SK-N-SH (cell line): ENCODE results near the gene PLXND1.

Experiments used
- EP300 ChIP-seq, 2 experiments: IDR thresholded peaks; 2 replicates each; pipeline versions ENCODE4 v1.4.0 to v1.6.1; 2012; ENCODE audit warnings: borderline replicate concordance in 1 of 2, low read depth in 1 of 2, low read length in 1 of 2
- EZH2phosphoT487 ChIP-seq: fragments of 200-600 bp; sonication (generic); IDR thresholded peaks from 2 replicates; pipeline ENCODE4 v1.6.1; 2017; ENCODE audit warnings: low read depth, mixed run types, mild to moderate bottlenecking, antibody characterized with exemption, moderate library complexity, borderline replicate concordance
- GABPA ChIP-seq: IDR thresholded peaks from 2 replicates; pipeline ENCODE4 v1.4.0; 2012; ENCODE audit warnings: low read depth, mild to moderate bottlenecking
- JUND ChIP-seq: IDR thresholded peaks from 2 replicates; pipeline ENCODE4 v1.4.0; 2012
- NFIC ChIP-seq: IDR thresholded peaks from 2 replicates; pipeline ENCODE4 v1.4.0; 2012; ENCODE audit warnings: borderline replicate concordance
- RAD21 ChIP-seq: IDR thresholded peaks from 2 replicates; pipeline ENCODE4 v1.6.1; 2012; ENCODE audit warnings: mild to moderate bottlenecking, low read length
- RCOR1 ChIP-seq: fragments of 150-350 bp; IDR thresholded peaks from 2 replicates; pipeline ENCODE4 v1.6.1; 2017; ENCODE audit warnings: antibody characterized with exemption, low read length
- RFX5 ChIP-seq: IDR thresholded peaks from 2 replicates; pipeline ENCODE4 v1.6.1; 2012; ENCODE audit warnings: mild to moderate bottlenecking, improper control_type of control experiment, low read length
- SMC3 ChIP-seq: IDR thresholded peaks from 2 replicates; pipeline ENCODE4 v1.6.1; 2012; ENCODE audit warnings: low read depth, low read length, improper control_type of control experiment
- TAF1 ChIP-seq: IDR thresholded peaks from 2 replicates; pipeline ENCODE4 v1.6.1; 2012; ENCODE audit warnings: low read depth, mild to moderate bottlenecking, low read length, moderate library complexity, borderline replicate concordance
- TCF12 ChIP-seq: IDR thresholded peaks from 2 replicates; pipeline ENCODE4 v1.4.0; 2012
- YY1 ChIP-seq: IDR thresholded peaks from 2 replicates; pipeline ENCODE4 v1.4.0; 2012; ENCODE audit warnings: low read depth, mild to moderate bottlenecking
- ZBTB33 ChIP-seq: IDR thresholded peaks from 2 replicates; pipeline ENCODE4 v1.4.0; 2012; ENCODE audit warnings: low read depth, borderline replicate concordance
- TF ChIP-seq, protein P1 (sequence below): fragments of 200-600 bp; sonication (generic); IDR thresholded peaks from 2 replicates; pipeline ENCODE4 v1.6.1; 2017; ENCODE audit warnings: antibody characterized with exemption, mild to moderate bottlenecking, moderate library complexity

- TF ChIP-seq GABPA (no peak), ZBTB33 (no peak), JUND (peak; percentile 34; the same call in 1 of the 2 replicates), NFIC (peak; percentile 49; the same call in 1 of the 2 replicates), YY1 (no peak), RAD21 (no peak), SMC3 (no peak), RFX5 (no peak), TCF12 (peak; percentile 66), RCOR1 (no peak), EZH2phosphoT487 (no peak), TAF1 (no peak), EP300 (IDR thresholded peaks at IDR 0.05; ENCODE audit: borderline replicate concordance in 1 of 2, low read depth in 1 of 2, low read length in 1 of 2) (peak in 1 of 2 experiments; percentile 12; a peak in 1 of 4 replicates)
- TF ChIP-seq, protein P1, sequence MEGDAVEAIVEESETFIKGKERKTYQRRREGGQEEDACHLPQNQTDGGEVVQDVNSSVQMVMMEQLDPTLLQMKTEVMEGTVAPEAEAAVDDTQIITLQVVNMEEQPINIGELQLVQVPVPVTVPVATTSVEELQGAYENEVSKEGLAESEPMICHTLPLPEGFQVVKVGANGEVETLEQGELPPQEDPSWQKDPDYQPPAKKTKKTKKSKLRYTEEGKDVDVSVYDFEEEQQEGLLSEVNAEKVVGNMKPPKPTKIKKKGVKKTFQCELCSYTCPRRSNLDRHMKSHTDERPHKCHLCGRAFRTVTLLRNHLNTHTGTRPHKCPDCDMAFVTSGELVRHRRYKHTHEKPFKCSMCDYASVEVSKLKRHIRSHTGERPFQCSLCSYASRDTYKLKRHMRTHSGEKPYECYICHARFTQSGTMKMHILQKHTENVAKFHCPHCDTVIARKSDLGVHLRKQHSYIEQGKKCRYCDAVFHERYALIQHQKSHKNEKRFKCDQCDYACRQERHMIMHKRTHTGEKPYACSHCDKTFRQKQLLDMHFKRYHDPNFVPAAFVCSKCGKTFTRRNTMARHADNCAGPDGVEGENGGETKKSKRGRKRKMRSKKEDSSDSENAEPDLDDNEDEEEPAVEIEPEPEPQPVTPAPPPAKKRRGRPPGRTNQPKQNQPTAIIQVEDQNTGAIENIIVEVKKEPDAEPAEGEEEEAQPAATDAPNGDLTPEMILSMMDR: no peak
These were observed 47.7 kb upstream of the PLXND1 start for GRCh38 chr3:129654131-129654530.
